HFFc6 (cell line): Measurements from ENCODE around the gene STMN3. TPM values are rescaled to one million over a fixed set of nuclear protein-coding genes. Genes with fewer than 3 reads are reported as not detected.

Experiments
- DNase-seq: peaks from one replicate; pipeline ENCODE4 v3.0.0-alpha.2; 2018
- H3K27ac Mint-ChIP-seq: 2 replicates; pipeline ENCODE4 v1.8.0; 2020; ENCODE audit warnings: mild to moderate bottlenecking, mixed read lengths
- H3K27me3 Mint-ChIP-seq: 2 replicates; pipeline ENCODE4 v1.8.0; 2021; ENCODE audit warnings: mild to moderate bottlenecking, moderate library complexity, mixed read lengths; ENCODE audit not compliant: insufficient read depth
- H3K36me3 Mint-ChIP-seq: 2 replicates; pipeline ENCODE4 v1.8.0; 2021; ENCODE audit warnings: low read depth, mixed read lengths
- H3K4me1 Mint-ChIP-seq: 2 replicates; pipeline ENCODE4 v1.8.0; 2020; ENCODE audit warnings: low read depth, mixed read lengths
- H3K4me3 Mint-ChIP-seq: 2 replicates; pipeline ENCODE4 v1.8.0; 2020; ENCODE audit warnings: mild to moderate bottlenecking, moderate library complexity, mixed read lengths
- H3K9me3 Mint-ChIP-seq: 2 replicates; pipeline ENCODE4 v1.8.0; 2020; ENCODE audit warnings: mild to moderate bottlenecking, mixed read lengths
- total RNA-seq, 6 experiments: library from RNA; stranded (reverse); fragmentation: NEBNext Ultra II Directional; extraction: Animal tissue kit (Norgen Biotek cat#: 25700); gene quantifications; 2 replicates in 1 of 6; 3 replicates in 5 of 6; pipeline ENCODE4 v1.2.3, GENCODE V29; 2021
- TF ChIP-seq, protein P1 (sequence below): fragments of 200-600 bp; sonication (generic); IDR thresholded peaks from 2 replicates; pipeline ENCODE4 v1.5.0; 2021; ENCODE audit warnings: antibody characterized with exemption, mild to moderate bottlenecking

Gene STMN3
- total RNA-seq, 6 experiments from 2014 or later, result 0.77 to 3.2 (median 1.5) TPM

DNA sequence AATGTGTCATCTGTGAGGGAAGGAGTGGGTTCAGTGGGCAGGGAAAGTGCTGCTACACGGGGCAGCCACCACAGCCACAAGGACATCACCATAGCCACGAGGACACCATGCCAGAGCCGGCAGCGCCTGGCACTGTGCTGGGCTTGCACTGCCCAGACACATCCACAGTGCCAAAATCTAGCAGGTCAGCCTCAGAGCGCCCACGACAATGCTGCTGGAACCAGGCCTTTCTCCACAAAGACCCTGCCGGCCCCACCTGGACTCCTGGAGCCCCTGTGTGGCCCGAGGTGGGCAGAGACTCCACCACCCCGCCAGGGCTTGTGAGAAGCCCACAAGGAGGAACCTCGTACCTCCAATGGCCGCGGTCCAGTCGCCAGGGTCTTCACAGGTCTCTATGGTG lies 60.6 kb downstream of the STMN3 start:
- Mint-ChIP-seq H3K4me1 (peaks cover 12% of the 10 kb centered on the region; the same call in 1 of the 2 replicates), H3K27ac (no peak overlapping the region), H3K36me3 (peaks cover 10% of the 10 kb centered on the region; the same call in 1 of the 2 replicates), H3K9me3 (no peaks in the 10 kb centered on the region), H3K4me3 (no peak overlapping the region), H3K27me3 (no peaks in the 10 kb centered on the region; the same call in none of the 2 replicates)
- TF ChIP-seq, protein P1, sequence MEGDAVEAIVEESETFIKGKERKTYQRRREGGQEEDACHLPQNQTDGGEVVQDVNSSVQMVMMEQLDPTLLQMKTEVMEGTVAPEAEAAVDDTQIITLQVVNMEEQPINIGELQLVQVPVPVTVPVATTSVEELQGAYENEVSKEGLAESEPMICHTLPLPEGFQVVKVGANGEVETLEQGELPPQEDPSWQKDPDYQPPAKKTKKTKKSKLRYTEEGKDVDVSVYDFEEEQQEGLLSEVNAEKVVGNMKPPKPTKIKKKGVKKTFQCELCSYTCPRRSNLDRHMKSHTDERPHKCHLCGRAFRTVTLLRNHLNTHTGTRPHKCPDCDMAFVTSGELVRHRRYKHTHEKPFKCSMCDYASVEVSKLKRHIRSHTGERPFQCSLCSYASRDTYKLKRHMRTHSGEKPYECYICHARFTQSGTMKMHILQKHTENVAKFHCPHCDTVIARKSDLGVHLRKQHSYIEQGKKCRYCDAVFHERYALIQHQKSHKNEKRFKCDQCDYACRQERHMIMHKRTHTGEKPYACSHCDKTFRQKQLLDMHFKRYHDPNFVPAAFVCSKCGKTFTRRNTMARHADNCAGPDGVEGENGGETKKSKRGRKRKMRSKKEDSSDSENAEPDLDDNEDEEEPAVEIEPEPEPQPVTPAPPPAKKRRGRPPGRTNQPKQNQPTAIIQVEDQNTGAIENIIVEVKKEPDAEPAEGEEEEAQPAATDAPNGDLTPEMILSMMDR, result no peak
- no peak for DNase-seq

DNA sequence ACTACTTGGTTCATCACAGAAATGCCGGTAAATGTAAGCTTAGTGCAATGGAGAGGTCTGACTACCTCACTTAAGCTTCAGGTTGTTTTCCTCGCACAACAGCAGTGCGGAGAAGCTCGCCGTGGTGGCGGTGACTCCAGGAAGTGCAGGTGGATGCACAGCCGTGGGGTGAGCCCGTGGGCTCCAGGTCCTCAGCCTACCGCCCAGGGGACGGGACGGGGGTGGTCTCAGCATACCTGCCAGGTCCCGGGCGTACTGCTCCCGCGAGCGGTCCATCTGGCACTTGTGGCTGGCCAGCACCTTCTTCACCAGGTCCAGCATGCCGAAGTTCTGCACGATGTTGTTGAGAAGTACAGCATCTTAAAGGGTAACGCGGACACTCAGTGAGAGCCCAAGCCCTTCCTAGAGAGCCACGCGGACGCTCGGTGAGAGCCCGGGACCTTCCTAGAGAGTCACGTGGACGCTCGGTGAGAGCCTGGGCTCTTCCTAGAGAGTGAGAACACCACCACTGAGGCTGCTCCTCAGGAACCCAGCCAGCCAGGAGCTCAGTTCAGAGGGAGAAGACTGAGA lies 61.4 kb downstream of the STMN3 start:
- Mint-ChIP-seq H3K27me3 (no peaks in the 10 kb centered on the region; the same call in none of the 2 replicates), H3K4me3 (no peak overlapping the region), H3K4me1 (peaks cover 12% of the 10 kb centered on the region; the same call in 1 of the 2 replicates), H3K9me3 (no peaks in the 10 kb centered on the region), H3K36me3 (peaks cover 15% of the 10 kb centered on the region), H3K27ac (no peak overlapping the region)
- DNase-seq, result no peak
- TF ChIP-seq, protein P1, result no peak

DNA sequence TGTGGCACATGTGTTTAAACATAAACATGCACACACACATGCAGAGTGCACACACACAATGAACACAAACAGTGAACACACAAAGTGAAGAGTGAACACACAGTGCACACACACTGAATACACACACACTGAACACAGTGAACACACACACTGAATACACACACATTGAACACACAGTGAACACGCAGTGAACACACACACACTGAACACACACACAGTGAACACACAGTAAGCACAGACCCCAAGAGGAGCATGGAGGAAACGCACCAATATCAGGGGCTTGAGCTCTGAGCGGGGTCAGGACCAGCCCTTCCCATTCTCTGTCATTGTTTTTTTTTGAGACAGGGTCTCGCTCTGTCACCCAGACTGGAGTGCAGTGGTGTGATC lies 62.1 kb downstream of the STMN3 start:
- H3K4me3 Mint-ChIP-seq, result no peak overlapping the region
- no peak overlapping the region for H3K27ac Mint-ChIP-seq
- H3K27me3 Mint-ChIP-seq, result no peaks in the 10 kb centered on the region; the same call in none of the 2 replicates
- DNase-seq, result no peak
- no peaks in the 10 kb centered on the region for H3K9me3 Mint-ChIP-seq
- peaks cover 12% of the 10 kb centered on the region; the same call in 1 of the 2 replicates for H3K4me1 Mint-ChIP-seq
- peaks cover 15% of the 10 kb centered on the region for H3K36me3 Mint-ChIP-seq
- TF ChIP-seq, protein P1, result no peak

DNA sequence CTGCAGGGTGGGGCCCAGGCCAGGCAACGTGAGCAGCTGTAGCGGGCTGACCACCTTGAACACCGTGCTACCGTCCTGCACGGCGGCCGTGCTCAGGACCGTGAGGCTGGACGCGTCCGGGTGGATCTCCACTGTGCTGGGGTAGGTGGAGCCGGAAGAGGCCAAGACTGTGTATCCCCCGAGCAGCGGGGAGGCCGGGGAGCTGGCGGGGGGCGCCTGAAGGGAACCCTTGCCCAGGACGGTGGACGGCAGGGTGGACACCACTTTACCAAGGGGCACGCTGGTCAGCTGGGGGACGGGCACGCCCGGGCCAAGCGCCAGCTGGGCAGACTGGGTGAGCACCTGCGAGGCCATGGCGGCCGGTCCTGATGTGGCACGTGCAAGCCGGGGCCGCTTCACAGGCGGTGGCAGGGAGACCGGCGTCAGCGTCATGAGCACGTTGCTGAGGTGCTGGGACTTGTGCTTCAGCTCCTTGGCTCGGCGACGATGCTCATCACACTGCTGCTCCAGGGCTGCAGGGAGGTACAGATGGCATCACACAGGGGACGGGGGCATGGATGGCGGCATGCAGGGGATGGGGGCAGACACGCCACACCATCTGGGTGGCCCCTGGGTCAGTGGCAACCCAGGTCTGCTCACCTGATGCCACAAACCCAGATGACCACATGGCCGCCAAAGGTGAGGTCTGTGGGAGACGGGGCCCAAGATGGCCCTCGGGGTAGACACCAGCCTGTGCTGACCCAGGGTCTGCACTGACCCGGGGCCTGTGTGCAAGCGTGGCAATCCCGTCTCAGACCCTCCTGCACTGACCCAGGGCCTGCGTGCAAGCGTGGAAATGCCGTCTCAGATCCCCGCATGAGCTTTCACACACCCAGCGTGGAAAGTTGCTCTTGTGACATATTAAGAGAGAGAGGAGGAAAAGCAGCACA lies 62.7 kb downstream of the STMN3 start:
- no peak overlapping the region for H3K27ac Mint-ChIP-seq
- H3K9me3 Mint-ChIP-seq, result no peaks in the 10 kb centered on the region
- TF ChIP-seq, protein P1, result no peak
- peaks cover 12% of the 10 kb centered on the region; the same call in 1 of the 2 replicates for H3K4me1 Mint-ChIP-seq
- no peaks in the 10 kb centered on the region; the same call in none of the 2 replicates for H3K27me3 Mint-ChIP-seq
- peaks cover 15% of the 10 kb centered on the region for H3K36me3 Mint-ChIP-seq
- no peak overlapping the region for H3K4me3 Mint-ChIP-seq
- no peak for DNase-seq

Other genes with a start within 250 kb of the STMN3 start
- gene KCNQ2, start 180.8 kb downstream of the STMN3 start, total RNA-seq, result not detected
- 1 to 10 TPM; 1.1 to 7.2 (median 1.7) TPM for gene EEF1A2, start 154.3 kb downstream of the STMN3 start, total RNA-seq
- gene PPDPF, start 132.7 kb downstream of the STMN3 start, total RNA-seq, result 100 to 1,000 TPM; 388 to 518 (median 443) TPM
- under 1 TPM in 2 of 6 experiments, not detected in 4; 0.07 TPM for gene PTK6, start 116.0 kb downstream of the STMN3 start, total RNA-seq
- gene SRMS, start 105.7 kb downstream of the STMN3 start, total RNA-seq, result not detected
- not detected for gene FNDC11, start 99.3 kb downstream of the STMN3 start, total RNA-seq
- 10 to 100 TPM; 14.7 to 20.4 (median 16.5) TPM for gene HELZ2, start 79.2 kb downstream of the STMN3 start, total RNA-seq
- 10 to 100 TPM; 10.9 to 12.4 (median 12.0) TPM for gene GMEB2, start 26.3 kb downstream of the STMN3 start, total RNA-seq
- 10 to 100 TPM; 19.0 to 26.8 (median 22.7) TPM for gene RTEL1, start 4.9 kb upstream of the STMN3 start, total RNA-seq
- 1 to 10 TPM in 3 of 6 experiments, under 1 TPM in 3; 0.33 to 1.8 (median 1.1) TPM for gene TNFRSF6B, start 43.2 kb upstream of the STMN3 start, total RNA-seq
- 10 to 100 TPM; 35.1 to 44.2 (median 37.4) TPM for gene ARFRP1, start 54.6 kb upstream of the STMN3 start, total RNA-seq
- 10 to 100 TPM; 18.3 to 22.9 (median 19.6) TPM for gene ZGPAT, start 54.6 kb upstream of the STMN3 start, total RNA-seq
- 1 to 10 TPM; 3.4 to 6.1 (median 4.6) TPM for gene LIME1, start 83.2 kb upstream of the STMN3 start, total RNA-seq
- gene SLC2A4RG, start 86.4 kb upstream of the STMN3 start, total RNA-seq, result 100 to 1,000 TPM in 3 of 6 experiments, 10 to 100 TPM in 3; 89.6 to 122 (median 102) TPM
- gene ZBTB46, start 177.8 kb upstream of the STMN3 start, total RNA-seq, result 1 to 10 TPM in 2 of 6 experiments, under 1 TPM in 4; 0.38 to 1.1 (median 0.64) TPM
- not detected for gene ABHD16B, start 208.1 kb upstream of the STMN3 start, total RNA-seq
- 100 to 1,000 TPM; 161 to 196 (median 169) TPM for gene TPD52L2, start 211.8 kb upstream of the STMN3 start, total RNA-seq
- 10 to 100 TPM; 52.0 to 65.8 (median 56.2) TPM for gene DNAJC5, start 241.7 kb upstream of the STMN3 start, total RNA-seq